GM10266 (cell line): Measurements from ENCODE around the gene TBC1D13.

Experiments used
- DNase-seq: peaks from one replicate; pipeline ENCODE4 v3.0.0; 2012; ENCODE audit errors: extremely low spot score
- TF ChIP-seq, protein P1 (sequence below): IDR thresholded peaks from 2 replicates; pipeline ENCODE4 v1.5.1; 2012; ENCODE audit warnings: mild to moderate bottlenecking, low read depth; ENCODE audit not compliant: control insufficient read depth, insufficient read depth; ENCODE audit errors: missing control alignments

Gene TBC1D13

DNA sequence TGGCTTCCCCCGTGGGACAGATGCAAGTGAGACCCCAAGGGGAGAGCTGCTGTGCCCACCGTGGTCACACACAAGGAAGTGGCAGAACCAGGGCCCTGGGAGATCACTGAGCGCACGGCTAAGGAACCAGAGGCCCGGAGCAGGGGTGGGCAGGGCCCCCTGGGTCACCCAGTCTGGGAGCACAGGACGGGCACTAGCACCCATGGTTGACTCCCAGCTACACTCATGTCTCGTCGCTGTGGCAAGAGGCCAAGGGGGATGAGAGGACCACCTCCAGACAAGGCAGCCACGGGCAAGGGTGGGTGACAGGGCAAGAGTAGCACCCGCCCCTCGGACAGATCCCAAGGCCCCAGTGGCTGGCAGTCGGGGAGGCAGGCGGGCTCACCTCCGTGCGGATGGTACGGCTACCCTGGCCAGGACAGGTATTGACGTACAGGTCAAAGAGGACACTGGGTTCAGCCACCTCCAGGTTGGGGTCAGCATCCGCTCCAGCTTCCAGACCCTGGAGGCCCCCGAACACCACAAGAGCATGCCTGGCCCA lies 36.4 kb downstream of the TBC1D13 start:
- DNase-seq: no peak
- TF ChIP-seq, protein P1, sequence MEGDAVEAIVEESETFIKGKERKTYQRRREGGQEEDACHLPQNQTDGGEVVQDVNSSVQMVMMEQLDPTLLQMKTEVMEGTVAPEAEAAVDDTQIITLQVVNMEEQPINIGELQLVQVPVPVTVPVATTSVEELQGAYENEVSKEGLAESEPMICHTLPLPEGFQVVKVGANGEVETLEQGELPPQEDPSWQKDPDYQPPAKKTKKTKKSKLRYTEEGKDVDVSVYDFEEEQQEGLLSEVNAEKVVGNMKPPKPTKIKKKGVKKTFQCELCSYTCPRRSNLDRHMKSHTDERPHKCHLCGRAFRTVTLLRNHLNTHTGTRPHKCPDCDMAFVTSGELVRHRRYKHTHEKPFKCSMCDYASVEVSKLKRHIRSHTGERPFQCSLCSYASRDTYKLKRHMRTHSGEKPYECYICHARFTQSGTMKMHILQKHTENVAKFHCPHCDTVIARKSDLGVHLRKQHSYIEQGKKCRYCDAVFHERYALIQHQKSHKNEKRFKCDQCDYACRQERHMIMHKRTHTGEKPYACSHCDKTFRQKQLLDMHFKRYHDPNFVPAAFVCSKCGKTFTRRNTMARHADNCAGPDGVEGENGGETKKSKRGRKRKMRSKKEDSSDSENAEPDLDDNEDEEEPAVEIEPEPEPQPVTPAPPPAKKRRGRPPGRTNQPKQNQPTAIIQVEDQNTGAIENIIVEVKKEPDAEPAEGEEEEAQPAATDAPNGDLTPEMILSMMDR: no peak

DNA sequence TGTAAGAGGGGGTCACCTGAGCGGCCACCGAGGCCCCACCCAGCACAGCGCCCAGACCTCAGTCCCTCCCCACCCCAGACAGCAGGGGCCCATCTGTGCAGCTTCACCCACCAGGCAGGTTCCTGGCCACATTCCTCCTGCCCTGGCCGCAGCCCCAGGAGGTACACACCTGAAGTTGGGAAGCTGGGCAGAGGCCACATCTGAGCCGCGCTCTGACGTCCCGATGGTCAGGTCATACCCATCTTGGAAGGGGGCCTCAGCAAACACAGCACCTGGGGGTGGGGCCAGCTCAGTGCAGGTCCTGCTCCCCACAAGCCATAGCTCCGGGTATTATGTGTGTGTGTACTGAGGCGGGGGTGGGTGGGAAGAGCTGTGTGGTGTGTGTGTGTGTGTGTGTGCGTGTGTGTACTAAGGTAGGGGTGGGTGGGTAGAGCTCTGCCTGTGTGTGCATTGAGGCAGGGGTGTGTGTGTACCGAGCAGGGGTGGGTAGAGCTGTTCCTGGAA lies 36.9 kb downstream of the TBC1D13 start:
- TF ChIP-seq, protein P1: no peak
- DNase-seq: no peak

DNA sequence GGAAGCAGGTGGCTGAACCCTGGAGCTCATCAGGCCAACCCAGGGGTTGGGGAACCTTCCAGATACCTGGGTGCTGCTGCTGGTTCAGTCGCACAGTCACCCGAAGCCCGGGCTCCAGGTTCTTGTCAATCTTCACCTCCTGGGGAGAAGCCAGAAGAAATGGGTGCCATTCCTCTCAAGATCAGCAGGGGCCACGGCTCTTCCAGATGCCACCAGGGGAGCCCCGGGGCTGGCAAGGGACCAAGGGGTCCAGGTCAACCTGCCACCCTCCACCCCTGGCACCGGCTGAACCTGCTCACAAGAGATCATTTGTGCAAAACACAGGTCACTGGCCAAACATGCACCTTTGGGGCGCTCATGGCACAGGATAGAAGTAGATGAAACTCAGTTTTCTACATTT lies 37.9 kb downstream of the TBC1D13 start:
- DNase-seq: no peak
- TF ChIP-seq, protein P1: no peak

DNA sequence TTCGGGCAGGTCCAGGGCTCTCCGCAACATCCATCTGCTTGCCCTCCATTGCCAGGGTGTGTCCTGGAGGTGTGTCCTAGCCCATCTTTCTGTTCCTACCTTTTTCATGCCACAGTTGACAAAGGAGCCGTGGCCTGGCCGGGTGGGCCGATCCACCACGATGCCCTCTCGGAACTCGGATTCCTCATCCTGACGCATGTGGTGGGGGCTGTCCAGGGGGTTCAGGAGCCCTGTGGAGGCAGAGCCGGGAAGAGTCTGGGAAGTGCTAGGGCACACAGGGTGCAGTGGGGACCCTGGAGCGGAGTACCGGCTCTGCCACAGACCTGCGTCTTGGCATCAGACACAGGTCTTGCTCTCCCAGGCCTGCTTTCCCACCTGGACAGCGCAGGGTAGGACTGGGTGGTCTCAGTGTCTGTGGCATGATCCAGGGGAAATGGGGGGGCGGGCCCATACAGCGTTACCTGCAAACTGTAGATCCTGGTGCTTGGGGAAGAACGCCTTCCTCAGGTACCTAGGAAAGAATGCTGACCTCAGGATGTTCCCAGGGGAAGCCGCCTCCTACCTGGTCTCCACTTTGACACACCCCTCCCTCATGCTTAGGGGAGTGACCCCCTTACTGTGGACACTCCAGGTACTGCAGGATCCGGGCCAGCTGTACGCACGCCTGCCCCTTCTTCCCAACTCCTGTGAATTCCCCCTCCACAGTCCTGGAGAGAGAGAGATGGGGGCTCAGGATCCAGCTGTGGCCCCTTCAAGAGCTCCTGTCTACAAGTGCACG lies 39.1 kb downstream of the TBC1D13 start:
- DNase-seq: no peak

DNA sequence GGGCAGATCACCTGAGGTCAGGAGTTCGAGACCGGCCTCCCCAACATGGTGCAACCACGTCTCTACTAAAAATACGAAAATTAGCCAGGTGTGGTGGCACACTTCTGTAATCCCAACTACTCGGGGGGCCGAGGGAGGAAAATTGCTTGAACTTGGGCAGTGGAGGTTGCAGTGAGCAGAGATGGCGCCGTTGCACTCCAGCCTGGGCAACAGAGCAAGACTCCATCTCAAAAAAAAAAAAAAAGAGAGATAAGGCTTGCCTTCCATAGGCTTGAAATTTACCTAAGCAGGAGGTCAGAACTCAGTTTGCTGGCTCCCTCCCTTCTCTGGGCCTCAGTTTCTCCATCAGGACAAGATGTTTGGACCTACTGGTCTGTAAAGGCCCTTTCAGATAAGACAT lies 41.2 kb downstream of the TBC1D13 start:
- DNase-seq: no peak
- TF ChIP-seq, protein P1: no peak

More for the DNA sequence above, 39.1 kb downstream of the TBC1D13 start:
- TF ChIP-seq, protein P1: no peak

DNA sequence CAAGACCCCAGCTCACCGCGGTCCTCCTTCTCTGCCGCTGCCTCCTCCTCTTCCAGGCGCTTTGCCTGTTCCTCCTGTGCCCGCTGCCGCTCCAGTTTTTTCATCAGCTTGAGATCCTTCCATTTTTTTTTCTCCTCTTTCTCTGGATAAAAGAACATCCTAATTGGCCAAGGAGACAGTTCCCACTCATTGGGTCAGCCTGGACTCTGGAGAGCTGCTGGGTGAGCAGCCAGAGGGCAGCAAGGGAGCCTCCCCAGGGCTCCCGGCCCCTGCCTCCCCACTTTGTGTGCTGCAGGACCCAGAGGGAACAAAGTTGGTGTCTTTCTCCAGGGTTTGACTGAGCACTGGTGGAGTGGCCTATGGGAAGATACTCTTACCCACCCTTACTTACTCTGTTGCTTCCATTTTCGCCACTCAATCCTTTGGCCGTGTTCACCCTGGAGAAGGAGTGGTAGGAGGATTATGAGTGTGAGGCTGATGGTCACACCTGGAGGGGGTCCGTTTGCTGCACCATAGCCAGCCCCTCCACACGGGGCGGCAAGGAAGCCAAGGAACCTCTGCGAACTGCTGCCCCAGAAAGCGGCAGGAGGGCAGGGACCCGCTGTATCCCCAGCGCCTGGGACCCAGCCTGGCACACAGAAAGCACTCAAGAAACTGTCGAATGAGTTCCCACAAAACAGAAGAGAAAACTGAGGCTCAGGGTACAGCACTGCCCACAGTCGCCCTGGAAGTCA lies 41.8 kb downstream of the TBC1D13 start:
- DNase-seq: no peak
- TF ChIP-seq, protein P1: no peak
